ENCODE data around the gene MMP24. TPM values are rescaled to one million over a fixed set of nuclear protein-coding genes. Genes with fewer than 3 reads are reported as not detected.

MMP24 gene
- total RNA-seq, 6 experiments from 2014 or later, result 0.27 to 1.5 (median 0.84) TPM

DNA sequence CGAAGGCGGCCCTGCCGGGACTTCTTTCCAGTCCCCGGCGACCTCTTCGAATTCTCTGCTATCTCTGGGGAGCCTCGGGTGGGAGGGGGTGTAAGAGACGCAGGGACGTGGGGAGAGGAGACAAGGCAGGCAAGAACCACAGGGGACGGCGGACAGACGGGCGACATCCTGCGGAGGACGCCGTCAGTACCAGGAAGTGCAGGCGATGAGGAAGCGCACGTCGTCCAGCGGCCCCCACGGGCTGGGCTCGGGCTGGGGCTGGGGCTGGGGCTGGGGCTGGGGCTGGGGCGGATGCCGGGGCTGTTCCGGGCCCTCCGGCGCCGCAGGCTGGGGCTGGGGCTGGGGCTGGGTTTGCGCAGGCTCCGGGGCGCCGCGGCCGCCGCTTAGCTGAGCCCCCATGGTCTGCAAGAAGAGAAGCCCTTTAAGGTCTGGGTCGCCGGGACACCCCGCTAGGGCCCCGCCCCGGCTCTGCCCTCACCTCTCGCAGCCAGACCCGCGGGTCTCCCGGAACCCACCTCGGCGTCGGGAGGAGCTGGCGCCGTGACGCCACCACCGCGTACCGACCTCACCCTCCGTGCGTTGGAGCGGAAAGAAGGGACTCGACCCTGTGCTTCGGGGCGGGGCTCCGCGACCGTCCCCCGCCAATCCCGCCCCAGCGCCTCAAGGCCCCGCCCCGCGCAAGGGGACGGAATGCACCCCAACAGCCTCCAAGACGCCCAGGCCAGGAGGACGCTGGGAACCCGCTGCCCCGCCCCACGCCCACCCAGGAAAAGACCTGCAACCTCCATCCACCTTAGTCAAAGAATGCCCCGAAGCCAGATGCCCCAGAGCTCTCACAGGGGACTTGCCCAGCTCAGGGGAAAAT lies 51.3 kb downstream of the MMP24 start, which contains the start of gene MMP24OS:
Gene MMP24OS, minus strand, starts transcription at position 592 of the 865 bp plus-strand sequence. Its CDS starts 193 bp downstream, at position 399.
- Histone ChIP-seq H3K36me3 (peaks cover 0 to 38% (median 12%) of the 10 kb centered on the region in 4 donors), H3K4me3 (peak within 1 kb of the TSS; percentile 76 to 87 (median 80)), H3K27ac (peak within 1 kb of the TSS; percentile 91 to 97 (median 94)), H3K4me1 (peaks cover 0 to 15% (median 4%) of the 10 kb centered on the region in 4 donors), H3K27me3 (no peaks in the 10 kb centered on the region), H3K9me3 (no peaks in the 10 kb centered on the region)
- under 1% methylated on average over 27 of the region's 76 CpGs for WGBS (ENCODE audit: insufficient coverage, low coverage, low lambda C conversion rate, missing lambda C conversion rate)
- peak; percentile 89 to 96 (median 94) for ATAC-seq
- TF ChIP-seq, protein P1, sequence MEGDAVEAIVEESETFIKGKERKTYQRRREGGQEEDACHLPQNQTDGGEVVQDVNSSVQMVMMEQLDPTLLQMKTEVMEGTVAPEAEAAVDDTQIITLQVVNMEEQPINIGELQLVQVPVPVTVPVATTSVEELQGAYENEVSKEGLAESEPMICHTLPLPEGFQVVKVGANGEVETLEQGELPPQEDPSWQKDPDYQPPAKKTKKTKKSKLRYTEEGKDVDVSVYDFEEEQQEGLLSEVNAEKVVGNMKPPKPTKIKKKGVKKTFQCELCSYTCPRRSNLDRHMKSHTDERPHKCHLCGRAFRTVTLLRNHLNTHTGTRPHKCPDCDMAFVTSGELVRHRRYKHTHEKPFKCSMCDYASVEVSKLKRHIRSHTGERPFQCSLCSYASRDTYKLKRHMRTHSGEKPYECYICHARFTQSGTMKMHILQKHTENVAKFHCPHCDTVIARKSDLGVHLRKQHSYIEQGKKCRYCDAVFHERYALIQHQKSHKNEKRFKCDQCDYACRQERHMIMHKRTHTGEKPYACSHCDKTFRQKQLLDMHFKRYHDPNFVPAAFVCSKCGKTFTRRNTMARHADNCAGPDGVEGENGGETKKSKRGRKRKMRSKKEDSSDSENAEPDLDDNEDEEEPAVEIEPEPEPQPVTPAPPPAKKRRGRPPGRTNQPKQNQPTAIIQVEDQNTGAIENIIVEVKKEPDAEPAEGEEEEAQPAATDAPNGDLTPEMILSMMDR (IDR thresholded peaks at IDR 0.05), result peak in 3 of 4 donors; percentile 19 to 33 (median 29)
- peak; percentile 90 for TF ChIP-seq POLR2A (IDR thresholded peaks at IDR 0.05)
- intact Hi-C loops (cut with DNase I), result loop anchor here in 1 of 2 donors (10.0 kb wide), 2 partner anchors 63 to 133 kb away; partner anchors contain the start of gene EDEM2
- DNase-seq, result peak; percentile 91 to 94 (median 93)

DNA sequence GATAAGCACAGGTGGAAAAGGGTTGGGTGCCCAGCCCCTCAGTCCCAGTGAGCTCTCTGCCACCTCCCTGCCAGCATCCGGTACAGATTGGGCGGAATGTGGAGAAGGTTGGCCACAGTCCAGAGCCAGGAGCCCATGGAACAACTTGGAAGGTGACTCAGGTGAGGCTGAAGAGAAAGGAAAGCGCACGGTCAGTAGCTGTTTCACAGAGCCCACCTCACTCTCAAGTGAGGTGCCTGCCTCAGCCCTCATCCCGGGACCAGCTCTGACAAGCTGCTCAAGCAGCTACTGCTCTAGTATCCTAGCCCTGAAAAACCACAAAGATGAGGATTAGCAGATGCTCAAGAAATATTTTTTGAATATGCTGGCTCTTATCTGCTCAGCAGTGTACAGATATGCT lies 52.5 kb downstream of the MMP24 start:
- H3K27me3 ChIP-seq, result no peaks in the 10 kb centered on the region
- DNase-seq (no peak), ATAC-seq (no peak)
- TF ChIP-seq POLR2A (IDR thresholded peaks at IDR 0.05), result no peak
- TF ChIP-seq, protein P1 (IDR thresholded peaks at IDR 0.05), result no peak
- H3K36me3 ChIP-seq, result peaks cover 0 to 38% (median 12%) of the 10 kb centered on the region in 4 donors
- intact Hi-C loops (cut with DNase I), result loop anchor here in 1 of 2 donors (10.0 kb wide), 2 partner anchors 64 to 134 kb away; partner anchors contain the start of gene EDEM2
- H3K9me3 ChIP-seq, result no peaks in the 10 kb centered on the region
- peaks cover 0 to 25% (median 8%) of the 10 kb centered on the region in 4 donors for H3K4me1 ChIP-seq
- no peak overlapping the region for H3K27ac ChIP-seq
- WGBS (ENCODE audit: insufficient coverage, low coverage, low lambda C conversion rate, missing lambda C conversion rate), result 82% methylated on average over 3 of the region's 5 CpGs
- H3K4me3 ChIP-seq, result no peak overlapping the region

DNA sequence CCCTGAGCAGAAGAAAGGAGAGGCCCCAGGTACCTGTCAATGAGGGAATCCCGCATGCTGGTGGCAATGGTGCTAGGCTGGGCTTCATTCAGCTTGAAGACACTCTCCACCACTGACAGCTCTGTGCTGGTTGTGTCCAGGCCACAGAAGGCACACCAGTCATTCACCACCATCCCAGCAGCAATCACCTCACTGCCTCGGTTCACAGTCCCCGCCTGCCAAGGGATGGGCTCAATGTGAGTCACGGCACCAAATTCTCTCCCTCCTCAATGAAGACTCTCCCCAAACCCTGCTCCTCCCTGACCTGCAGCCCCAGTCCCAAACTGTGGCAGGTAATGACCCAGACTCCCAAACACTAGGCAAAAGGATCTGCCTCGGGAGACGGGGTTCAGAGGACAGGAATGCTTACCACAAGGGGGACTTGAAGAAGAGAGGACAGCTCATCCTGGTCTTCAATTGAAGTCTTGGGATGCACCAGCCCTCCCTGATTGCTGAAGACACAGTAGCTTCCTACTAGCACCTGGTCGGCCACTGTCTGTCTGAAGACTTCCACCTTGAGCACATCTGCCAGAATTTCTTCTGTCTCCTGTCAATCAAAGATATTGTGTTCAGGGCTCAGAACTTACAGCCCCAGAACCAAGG lies 53.2 kb downstream of the MMP24 start:
- WGBS (ENCODE audit: insufficient coverage, low coverage, low lambda C conversion rate, missing lambda C conversion rate), result 80% methylated on average over 2 of the region's 7 CpGs
- TF ChIP-seq, protein P1 (IDR thresholded peaks at IDR 0.05), result no peak
- TF ChIP-seq POLR2A (IDR thresholded peaks at IDR 0.05), result no peak
- Histone ChIP-seq H3K4me3 (no peak overlapping the region), H3K27ac (no peak overlapping the region), H3K4me1 (peaks cover 0 to 25% (median 8%) of the 10 kb centered on the region in 4 donors), H3K36me3 (peaks cover 0 to 38% (median 12%) of the 10 kb centered on the region in 4 donors), H3K9me3 (no peaks in the 10 kb centered on the region), H3K27me3 (no peaks in the 10 kb centered on the region)
- intact Hi-C loops (cut with DNase I), result loop anchor here in 1 of 2 donors (10.0 kb wide), 2 partner anchors 65 to 135 kb away; partner anchors contain the start of gene EDEM2
- ATAC-seq, result no peak
- DNase-seq, result no peak

DNA sequence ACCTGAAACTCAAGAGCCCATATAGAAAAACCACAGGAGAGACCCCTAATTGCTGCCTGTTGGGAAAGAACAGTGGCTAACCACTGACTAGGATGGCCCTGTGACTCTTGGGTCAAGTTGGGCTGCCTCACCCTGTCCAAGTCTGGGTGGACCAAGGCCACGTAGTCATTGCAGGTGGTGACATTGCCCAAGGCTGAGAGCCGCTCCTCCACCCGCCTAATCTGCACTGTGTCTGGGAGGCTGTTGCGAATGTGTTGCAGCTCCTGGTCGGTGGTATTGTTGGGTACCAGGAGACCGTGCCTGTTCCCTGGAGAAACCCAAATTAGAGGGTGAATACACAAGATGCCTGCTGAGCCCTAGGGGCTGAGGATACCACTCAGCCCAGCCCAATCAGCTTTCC lies 54.0 kb downstream of the MMP24 start:
- peaks cover 0 to 25% (median 10%) of the 10 kb centered on the region in 4 donors for H3K4me1 ChIP-seq
- H3K27ac ChIP-seq, result no peak overlapping the region
- peaks cover 0 to 38% (median 12%) of the 10 kb centered on the region in 4 donors for H3K36me3 ChIP-seq
- TF ChIP-seq POLR2A (IDR thresholded peaks at IDR 0.05), result no peak
- TF ChIP-seq, protein P1 (IDR thresholded peaks at IDR 0.05), result no peak
- no peaks in the 10 kb centered on the region for H3K9me3 ChIP-seq
- no peak for ATAC-seq
- intact Hi-C loops (cut with DNase I), result no loop called here
- H3K27me3 ChIP-seq, result no peaks in the 10 kb centered on the region
- no peak for DNase-seq
- H3K4me3 ChIP-seq, result no peak overlapping the region
- no CpG with 5 or more reads among the region's 6 CpGs for WGBS (ENCODE audit: insufficient coverage, low coverage, low lambda C conversion rate, missing lambda C conversion rate)

All from right lobe of liver (tissue), 6 donors.